SK-N-DZ (cell line): ENCODE data around the gene SCAMP2.

ENCODE experiments used
- DNase-seq: peaks from one replicate; pipeline ENCODE4 v3.0.0-alpha.2; 2015; ENCODE audit warnings: low spot score
- small RNA-seq, 2 experiments: library from RNA; depleted of rRNA; stranded (forward); fragments of <200 nt; gene quantifications; one replicate each; pipeline ENCODE3, GENCODE V24; 2014

The SCAMP2 gene

DNA sequence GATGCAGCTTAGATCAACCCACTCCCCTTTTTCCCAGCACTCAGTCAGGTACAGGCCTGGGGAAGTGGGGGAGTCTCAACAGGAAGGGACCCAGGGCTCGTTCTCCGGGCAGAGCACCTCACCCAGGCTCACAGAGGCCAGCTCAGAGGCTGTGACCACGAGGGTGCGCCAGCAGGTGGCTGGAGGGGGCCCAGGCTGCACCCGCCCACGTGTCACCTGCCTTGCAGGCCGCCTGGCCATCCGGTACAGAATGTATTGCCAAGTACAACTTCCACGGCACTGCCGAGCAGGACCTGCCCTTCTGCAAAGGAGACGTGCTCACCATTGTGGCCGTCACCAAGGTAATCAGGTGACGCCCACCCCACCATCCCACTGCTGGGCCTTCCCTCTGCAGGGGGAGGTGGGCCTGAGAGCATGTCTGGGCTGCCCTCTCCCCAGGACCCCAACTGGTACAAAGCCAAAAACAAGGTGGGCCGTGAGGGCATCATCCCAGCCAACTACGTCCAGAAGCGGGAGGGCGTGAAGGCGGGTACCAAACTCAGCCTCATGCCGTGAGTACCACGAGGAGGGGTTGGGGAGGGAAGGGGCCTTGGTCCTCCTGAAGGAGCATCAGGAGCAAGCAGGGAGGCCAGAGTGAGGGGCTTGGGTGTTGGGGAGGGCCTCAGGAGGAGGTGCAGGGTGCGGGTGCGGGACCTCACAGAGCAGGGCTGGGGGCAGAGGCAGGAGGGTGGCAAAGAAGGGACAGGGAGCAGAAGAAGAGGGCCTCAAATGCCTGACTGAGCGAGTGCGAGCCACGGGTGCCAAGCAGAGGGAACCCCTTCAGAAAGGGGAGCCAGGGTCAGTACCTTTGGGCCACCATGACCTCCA is 74.5 kb downstream of the SCAMP2 start:
- no peak for DNase-seq

DNA sequence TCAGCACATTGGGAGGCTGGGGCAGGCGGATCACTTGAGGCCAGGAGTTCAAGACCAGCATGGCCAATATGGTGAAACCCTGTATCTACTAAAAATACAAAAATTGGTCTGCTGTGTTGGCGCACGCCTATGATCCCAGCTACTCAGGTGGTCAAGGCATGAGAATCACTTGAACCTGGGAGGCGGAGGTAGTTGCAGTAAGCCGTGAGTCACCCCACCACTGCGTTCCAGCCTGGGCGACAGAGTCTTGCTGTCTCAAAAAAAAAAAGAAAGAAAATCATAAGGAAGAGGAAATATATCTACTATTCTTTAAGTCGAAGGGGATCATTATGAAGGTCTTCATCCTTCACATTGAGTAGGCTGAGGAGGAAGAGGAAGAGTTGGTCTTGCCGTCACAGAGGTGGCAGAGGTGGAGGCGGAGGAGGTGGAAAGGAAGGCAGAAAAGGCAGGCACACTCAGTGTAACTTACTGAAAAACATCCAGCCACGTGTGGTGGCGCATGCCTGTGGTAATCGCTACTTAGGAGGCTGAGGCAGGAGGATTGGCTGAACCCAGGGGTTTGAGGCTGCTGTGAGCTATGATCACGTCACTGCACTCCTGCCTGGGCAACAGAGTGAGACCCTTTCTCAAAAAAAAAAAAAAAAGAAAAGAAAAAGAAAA is 77.1 kb downstream of the SCAMP2 start:
- no peak for DNase-seq

DNA sequence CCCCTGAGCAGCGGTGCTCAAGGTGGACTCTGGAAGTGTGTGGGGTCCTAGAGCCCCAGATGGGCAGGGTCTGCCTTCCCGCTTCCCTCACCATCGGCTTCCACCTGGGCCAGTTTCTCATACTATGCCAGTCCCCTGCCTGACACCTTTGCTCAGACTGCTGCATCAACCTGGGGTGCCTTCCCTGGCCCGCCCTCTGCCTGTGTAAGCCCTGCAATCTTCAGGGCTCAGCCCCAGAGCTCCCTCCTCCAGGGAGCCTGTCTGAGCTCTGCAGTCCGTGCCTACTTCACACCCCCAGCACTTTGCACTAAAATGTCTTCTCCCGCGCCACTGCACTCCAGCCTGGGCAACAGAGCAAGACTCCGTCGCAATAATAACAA is 78.2 kb downstream of the SCAMP2 start:
- no peak for DNase-seq

DNA sequence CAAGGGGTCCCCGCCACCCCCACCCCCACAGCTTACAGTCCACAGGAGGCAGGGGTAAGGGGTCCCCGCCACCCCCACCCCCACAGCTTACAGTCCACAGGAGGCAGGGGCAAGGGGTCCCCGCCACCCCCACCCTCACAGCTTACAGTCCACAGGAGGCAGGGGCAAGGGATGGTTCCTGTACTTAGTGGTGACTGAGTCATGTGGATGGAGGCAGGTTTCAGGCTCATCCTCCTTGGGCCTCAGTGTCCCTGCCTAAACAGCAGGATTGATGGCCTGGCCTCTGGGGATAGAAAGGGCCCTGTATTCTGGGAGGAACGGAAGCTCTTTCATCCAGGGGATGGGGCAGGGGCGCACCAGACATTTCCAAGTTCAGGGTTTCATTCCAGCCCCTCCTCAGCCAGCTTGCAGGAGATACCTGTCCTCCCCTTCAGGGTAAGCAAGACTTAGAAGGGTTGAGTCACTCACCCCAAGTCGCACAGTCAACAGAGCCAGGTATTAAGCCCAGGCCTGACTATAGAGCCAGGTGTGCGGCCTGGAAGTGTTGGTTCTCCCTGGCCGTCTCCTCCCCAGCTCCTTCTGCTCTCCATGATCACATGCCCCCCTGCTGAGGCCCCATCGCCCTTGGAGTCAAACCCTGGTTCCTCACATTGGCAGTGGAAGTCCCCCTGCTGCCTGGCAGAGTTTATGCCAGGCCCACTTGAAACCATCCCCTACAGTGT is 78.8 kb downstream of the SCAMP2 start:
- DNase-seq, result no peak

Small RNA genes within 50 kb of the gene (small RNA-seq; reads per million reads assigned to genes)
- gene CPLX3 (0 reads per million in 2 experiments), gene MIR6882 (0.05 to 0.09 reads per million in 2 experiments)
